ENCODE measurements around the gene ANXA4.

The ANXA4 gene

DNA sequence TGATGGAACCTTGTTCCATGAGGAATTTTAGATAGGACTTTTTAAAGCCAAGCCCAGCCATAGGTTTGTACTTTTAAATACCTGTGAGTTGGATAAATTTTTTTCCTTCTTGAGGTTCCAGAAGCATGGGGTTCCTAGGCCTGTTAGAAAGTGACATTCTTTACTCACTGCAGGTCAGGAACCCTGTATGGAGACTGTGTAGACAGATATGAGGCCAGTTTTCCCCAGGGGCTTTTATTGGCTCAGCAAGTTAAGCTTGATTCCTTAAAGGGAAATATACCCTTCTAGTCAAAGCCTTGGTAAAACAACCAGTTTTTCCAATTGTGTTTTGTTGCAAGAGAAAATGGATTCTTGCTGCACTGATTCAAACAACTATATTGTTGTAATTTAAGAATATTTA lies 49.1 kb downstream of the ANXA4 start:
- H4K20me1 ChIP-seq (ENCODE audit: insufficient read depth, low read length): no peaks in the 10 kb centered on the region

DNA sequence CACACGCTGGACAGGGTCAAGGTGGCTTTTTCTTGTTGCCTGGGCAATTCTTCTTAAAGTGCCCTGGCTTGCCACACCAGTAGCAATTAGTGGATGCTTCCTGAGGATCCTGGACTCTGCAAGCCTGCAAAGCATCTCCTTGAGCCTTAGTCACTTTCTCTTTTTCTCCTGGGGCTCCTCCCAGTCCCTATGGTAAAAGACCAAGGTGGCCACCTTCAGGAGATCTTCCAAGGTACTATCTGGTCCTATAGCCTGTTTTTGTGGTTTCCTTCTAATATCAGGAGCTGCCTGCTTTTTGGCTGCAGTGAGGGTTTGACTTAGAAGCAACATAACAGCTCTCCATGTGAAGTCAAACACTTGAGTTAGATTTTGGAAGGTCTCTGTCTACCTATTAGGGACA lies 54.2 kb downstream of the ANXA4 start:
- no peaks in the 10 kb centered on the region for H3K79me2 ChIP-seq (ENCODE audit: insufficient read depth, low read length)
- no peaks in the 10 kb centered on the region for H4K20me1 ChIP-seq (ENCODE audit: insufficient read depth, low read length)
- no peaks in the 10 kb centered on the region for H3F3A ChIP-seq (ENCODE audit: insufficient read depth, low read length)
- TF ChIP-seq EZH2 (IDR thresholded peaks at IDR 0.05; ENCODE audit: borderline replicate concordance, low read length): no peak
- TF ChIP-seq, protein P1, sequence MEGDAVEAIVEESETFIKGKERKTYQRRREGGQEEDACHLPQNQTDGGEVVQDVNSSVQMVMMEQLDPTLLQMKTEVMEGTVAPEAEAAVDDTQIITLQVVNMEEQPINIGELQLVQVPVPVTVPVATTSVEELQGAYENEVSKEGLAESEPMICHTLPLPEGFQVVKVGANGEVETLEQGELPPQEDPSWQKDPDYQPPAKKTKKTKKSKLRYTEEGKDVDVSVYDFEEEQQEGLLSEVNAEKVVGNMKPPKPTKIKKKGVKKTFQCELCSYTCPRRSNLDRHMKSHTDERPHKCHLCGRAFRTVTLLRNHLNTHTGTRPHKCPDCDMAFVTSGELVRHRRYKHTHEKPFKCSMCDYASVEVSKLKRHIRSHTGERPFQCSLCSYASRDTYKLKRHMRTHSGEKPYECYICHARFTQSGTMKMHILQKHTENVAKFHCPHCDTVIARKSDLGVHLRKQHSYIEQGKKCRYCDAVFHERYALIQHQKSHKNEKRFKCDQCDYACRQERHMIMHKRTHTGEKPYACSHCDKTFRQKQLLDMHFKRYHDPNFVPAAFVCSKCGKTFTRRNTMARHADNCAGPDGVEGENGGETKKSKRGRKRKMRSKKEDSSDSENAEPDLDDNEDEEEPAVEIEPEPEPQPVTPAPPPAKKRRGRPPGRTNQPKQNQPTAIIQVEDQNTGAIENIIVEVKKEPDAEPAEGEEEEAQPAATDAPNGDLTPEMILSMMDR (IDR thresholded peaks at IDR 0.05; ENCODE audit: low read length): no peak
- H3K4me1 ChIP-seq (ENCODE audit: insufficient read depth, low read length, severe bottlenecking): no peaks in the 10 kb centered on the region
- no peaks in the 10 kb centered on the region; the same call in 1 of the 2 replicates for H3K36me3 ChIP-seq (ENCODE audit: insufficient read depth, low read length)
- no peak overlapping the region for H3K4me2 ChIP-seq (ENCODE audit: low read length)
- H3K9me2 ChIP-seq (ENCODE audit: low read depth, low read length): no peaks in the 10 kb centered on the region
- no peak overlapping the region for H2AFZ ChIP-seq (ENCODE audit: low read length)
- H3K27me3 ChIP-seq (ENCODE audit: insufficient read depth, low read length): peaks cover 4% of the 10 kb centered on the region
- no peak overlapping the region for H3K27ac ChIP-seq (ENCODE audit: low read depth, low read length, poor library complexity, severe bottlenecking)
- no peaks in the 10 kb centered on the region for H3K9me3 ChIP-seq (ENCODE audit: low read length)
- H3K4me3 ChIP-seq (ENCODE audit: low read depth, low read length, poor library complexity, severe bottlenecking): no peak overlapping the region
- no peak overlapping the region for H3K9ac ChIP-seq (ENCODE audit: low read length)

More for the DNA sequence above, 49.1 kb downstream of the ANXA4 start:
- Histone ChIP-seq H3K9me3 (ENCODE audit: low read length) (no peaks in the 10 kb centered on the region), H3F3A (ENCODE audit: insufficient read depth, low read length) (no peaks in the 10 kb centered on the region), H3K4me2 (ENCODE audit: low read length) (no peak overlapping the region), H3K4me1 (ENCODE audit: insufficient read depth, low read length, severe bottlenecking) (peaks cover 8% of the 10 kb centered on the region), H3K9me2 (ENCODE audit: low read depth, low read length) (no peaks in the 10 kb centered on the region), H3K9ac (ENCODE audit: low read length) (no peak overlapping the region), H3K27me3 (ENCODE audit: insufficient read depth, low read length) (peaks cover 5% of the 10 kb centered on the region; the same call in 1 of the 2 replicates), H3K79me2 (ENCODE audit: insufficient read depth, low read length) (no peaks in the 10 kb centered on the region), H3K27ac (ENCODE audit: low read depth, low read length, poor library complexity, severe bottlenecking) (no peak overlapping the region), H3K36me3 (ENCODE audit: insufficient read depth, low read length) (no peaks in the 10 kb centered on the region), H2AFZ (ENCODE audit: low read length) (no peak overlapping the region), H3K4me3 (ENCODE audit: low read depth, low read length, poor library complexity, severe bottlenecking) (no peak overlapping the region)
- TF ChIP-seq, protein P1 (IDR thresholded peaks at IDR 0.05; ENCODE audit: low read length): no peak
- no peak for TF ChIP-seq EZH2 (IDR thresholded peaks at IDR 0.05; ENCODE audit: borderline replicate concordance, low read length)

DNA sequence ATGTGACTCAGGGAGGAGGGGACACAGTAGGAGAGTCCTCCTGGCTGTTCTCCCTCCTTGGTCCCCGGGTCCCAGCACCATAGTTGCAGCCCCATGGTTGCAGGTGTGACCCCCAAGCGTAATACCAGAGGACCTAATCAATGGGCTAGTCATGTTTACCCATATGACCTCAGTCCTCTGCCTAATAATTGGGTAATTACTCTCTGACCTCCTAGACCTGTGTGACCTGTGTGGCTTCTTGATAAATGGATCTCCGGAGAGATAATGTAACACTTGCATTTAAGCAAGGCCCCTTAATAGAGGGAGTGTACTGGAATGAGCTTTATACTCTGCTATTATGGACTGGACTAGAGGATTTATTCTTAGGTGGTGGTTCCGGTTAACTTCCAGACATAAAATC lies 55.3 kb downstream of the ANXA4 start:
- Histone ChIP-seq H3K9me3 (ENCODE audit: low read length) (no peaks in the 10 kb centered on the region), H3F3A (ENCODE audit: insufficient read depth, low read length) (no peaks in the 10 kb centered on the region), H2AFZ (ENCODE audit: low read length) (no peak overlapping the region), H3K27me3 (ENCODE audit: insufficient read depth, low read length) (peaks cover 4% of the 10 kb centered on the region), H3K9ac (ENCODE audit: low read length) (no peak overlapping the region), H4K20me1 (ENCODE audit: insufficient read depth, low read length) (no peaks in the 10 kb centered on the region), H3K4me2 (ENCODE audit: low read length) (no peak overlapping the region), H3K27ac (ENCODE audit: low read depth, low read length, poor library complexity, severe bottlenecking) (no peak overlapping the region), H3K4me1 (ENCODE audit: insufficient read depth, low read length, severe bottlenecking) (no peaks in the 10 kb centered on the region), H3K36me3 (ENCODE audit: insufficient read depth, low read length) (no peaks in the 10 kb centered on the region; the same call in 1 of the 2 replicates), H3K4me3 (ENCODE audit: low read depth, low read length, poor library complexity, severe bottlenecking) (no peak overlapping the region), H3K9me2 (ENCODE audit: low read depth, low read length) (no peaks in the 10 kb centered on the region), H3K79me2 (ENCODE audit: insufficient read depth, low read length) (no peaks in the 10 kb centered on the region)
- no peak for TF ChIP-seq EZH2 (IDR thresholded peaks at IDR 0.05; ENCODE audit: borderline replicate concordance, low read length)
- TF ChIP-seq, protein P1 (IDR thresholded peaks at IDR 0.05; ENCODE audit: low read length): no peak

Measured in OCI-LY1 (cell line).